Peyer's patch (tissue), 4 donors: Measurements from ENCODE around the gene ZBBX.

Source experiments
- CTCF ChIP-seq, 6 experiments: fragments of 450-650 bp in 4 of 6; fragments of 200-600 bp in 2 of 6; sonication (generic) in 1 of 6; IDR thresholded peaks; one replicate each; pipeline ENCODE4 v1.5.1; 2017 to 2019; ENCODE audit warnings: antibody characterized with exemption in 6 of 6, mild to moderate bottlenecking in 3 of 6, moderate library complexity in 1 of 6
- POLR2A ChIP-seq, 2 donors: fragments of 450-650 bp; IDR thresholded peaks; one replicate each; pipeline ENCODE4 v1.5.1; 2017; ENCODE audit warnings: antibody characterized with exemption in 2 of 2, mild to moderate bottlenecking in 2 of 2, moderate library complexity in 2 of 2

- TF ChIP-seq CTCF (IDR thresholded peaks at IDR 0.05) (no peak), POLR2A (IDR thresholded peaks at IDR 0.05) (no peak)
Measured at GRCh38 chr3:167241048-167241845, 138.8 kb downstream of the ZBBX start.
